NCI-H2107 treated with DMSO at 0.1 percent for 48 hours (cell line): Measurements from ENCODE around the gene SETD2.
"Not testable (repeated sequence)": the region's sequence is repeated elsewhere in the genome, so short reads cannot be mapped to it uniquely, and the experiment has no call there.

Experiments
- DNase-seq: peaks from one replicate; lab custom pipeline; 2025; ENCODE audit not compliant: unreplicated experiment; lab: John Stamatoyannopoulos, UW

SETD2 gene

DNA sequence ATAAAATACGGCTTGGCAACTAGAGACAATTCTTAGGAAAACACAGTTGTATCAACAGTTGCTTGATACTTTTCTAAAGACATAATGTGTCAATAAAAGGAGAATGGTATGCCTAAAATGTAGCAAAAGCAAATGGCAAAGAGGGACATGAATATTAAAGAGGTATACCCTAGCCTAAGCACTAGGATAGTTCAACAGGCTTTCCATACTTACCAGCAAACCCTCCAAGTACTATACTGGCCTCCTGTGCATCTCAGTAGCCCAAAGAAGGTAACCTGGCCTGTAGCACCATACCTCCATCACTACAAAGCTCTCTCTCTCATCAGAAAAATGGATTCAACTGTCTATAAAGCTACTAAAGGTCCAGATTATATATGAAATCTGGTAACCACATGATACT is 7.5 kb downstream of the SETD2 start:
- no peak for DNase-seq

DNA sequence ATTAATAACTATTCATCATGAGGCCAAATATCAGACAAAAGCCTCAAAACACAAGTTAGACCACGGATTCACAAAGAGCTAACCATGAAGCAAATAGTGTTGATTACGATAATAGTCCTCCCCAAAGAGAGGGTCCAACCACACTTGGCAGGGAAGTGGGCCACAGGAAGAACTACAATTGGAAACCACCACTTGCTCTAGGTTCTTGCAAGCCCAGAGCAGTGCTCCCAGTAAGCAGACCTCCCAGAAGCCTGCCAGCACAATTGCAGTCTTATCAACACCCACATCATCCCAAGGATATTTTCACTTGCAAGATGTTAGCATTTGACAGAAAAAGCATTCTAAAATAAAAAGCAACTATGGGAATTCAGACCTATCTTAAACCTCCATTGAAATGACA is 11.3 kb downstream of the SETD2 start:
- DNase-seq: no peak

DNA sequence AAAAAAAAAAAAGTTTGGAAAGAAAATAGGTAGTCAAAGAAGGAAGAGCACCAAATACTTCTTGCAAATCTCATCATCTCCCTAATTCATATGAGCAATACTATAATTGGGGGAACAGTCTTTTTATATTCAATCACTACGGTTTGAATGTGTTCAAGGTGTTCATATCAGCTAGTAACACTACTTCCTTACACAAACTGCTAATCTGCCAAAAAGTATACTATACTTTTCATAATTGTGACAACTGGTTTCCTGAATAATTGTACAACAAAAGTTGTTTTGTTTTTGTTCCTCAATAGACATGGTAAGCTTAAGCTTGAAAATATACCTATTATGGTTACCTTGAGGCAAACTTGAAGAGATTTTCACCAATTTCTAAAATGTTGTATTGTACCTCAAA is 12.1 kb downstream of the SETD2 start:
- no peak for DNase-seq

DNA sequence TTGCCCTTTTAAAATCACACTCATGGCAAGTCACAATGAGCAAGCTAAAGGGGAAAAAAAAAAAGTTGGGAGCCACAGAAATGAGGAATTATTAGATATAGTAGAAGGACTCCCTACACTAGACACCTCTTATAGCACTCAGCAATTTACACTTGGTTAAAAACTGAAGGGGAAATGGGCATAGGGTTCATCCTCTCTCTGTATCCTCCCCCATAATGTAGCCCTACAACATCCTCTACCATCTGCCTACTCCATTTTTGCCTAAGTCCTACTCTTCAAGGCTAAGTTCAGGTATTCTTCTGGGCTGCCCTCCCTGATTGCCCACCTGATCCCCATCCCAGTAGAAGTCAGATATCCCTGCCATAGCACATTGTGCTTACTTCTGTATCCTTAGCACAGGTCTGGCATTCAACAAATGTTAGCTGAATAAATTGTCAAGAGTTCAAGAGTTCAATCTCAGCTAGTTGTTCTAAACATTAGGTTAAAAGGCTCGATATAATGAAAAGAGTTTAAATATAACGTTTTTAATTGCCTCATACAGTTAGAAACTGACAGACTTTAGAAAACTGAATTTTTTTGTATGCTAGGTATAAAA is 14.5 kb downstream of the SETD2 start:
- no peak for DNase-seq

DNA sequence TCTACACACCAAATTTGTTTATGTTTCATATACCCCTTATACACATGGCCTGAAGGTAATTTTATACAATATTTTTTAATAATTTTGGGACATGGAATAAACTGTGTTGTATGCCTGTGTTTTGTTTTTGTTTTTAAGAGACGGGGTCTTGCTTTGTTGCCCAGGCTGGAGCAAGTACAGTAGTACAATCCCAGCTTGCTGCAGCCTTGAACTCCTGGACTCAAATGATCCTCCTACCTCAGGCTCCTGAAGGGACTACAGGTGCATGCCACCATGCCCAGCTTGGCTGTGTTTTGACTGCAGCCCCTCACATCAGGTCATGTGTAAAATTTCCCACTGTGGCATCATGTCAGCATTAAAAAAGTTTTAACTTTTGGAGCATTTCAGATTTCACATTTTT is 18.6 kb downstream of the SETD2 start:
- no peak for DNase-seq

DNA sequence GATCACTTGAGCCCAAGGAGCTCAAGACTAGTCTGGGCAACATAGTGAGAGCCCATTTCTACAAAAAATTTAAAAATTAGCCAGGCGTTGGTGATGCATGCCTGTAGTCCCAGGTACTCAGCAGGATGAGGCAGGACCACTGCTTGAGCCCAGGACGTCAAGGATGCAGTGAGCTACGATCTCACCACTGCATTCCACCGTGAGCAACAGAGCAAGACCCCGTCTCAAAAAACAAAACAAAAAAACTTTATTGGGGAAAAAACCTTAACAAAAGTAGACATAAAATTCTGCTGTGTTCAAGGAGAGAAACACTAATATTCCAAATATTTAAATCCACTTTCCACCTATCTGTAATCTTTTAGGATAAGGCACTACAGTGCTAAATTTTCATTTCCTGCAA is 20.8 kb downstream of the SETD2 start:
- DNase-seq: no peak

DNA sequence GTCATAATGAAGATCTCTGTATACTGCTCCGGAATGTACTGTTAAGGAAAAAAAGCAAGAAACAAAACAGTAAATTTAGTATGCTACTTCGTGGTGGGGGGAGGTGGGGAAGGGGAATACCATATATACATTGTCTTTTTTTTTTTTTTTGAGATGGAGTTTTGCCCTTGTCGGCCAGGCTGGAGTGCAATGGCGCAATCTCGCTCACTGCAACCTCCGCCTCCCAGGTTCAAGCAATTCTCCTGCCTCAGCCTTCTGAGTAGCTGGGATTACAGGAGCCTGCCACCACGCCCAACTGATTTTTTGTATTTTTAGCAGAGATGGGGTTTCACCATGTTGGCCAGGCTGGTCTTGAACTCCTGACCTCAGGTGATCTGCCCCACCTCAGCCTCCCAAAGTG is 21.4 kb downstream of the SETD2 start:
- DNase-seq: not testable (repeated sequence)

DNA sequence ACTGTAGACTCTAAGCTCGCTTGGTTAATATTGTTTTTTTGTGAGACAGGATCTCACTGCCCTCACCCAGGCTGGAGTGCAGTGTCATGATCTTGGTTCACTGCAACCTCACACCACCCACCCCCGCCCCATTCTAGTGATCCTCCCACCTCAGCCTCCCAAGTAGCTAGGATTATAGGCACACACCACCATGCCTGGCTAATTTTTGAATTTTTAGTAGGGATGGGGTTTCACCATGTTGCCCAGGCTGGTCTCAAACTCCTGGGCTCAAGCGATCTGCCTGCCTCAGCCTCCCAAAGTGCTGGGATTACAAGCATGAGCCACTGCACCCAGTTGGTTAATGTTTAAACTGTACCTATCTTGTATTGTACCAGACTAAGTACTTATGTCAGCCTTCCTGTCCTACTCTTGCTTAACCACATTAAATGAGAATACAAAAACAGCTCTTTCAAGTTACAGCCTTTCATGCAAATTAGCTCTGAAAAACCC is 22.9 kb downstream of the SETD2 start:
- DNase-seq: not testable (repeated sequence)

DNA sequence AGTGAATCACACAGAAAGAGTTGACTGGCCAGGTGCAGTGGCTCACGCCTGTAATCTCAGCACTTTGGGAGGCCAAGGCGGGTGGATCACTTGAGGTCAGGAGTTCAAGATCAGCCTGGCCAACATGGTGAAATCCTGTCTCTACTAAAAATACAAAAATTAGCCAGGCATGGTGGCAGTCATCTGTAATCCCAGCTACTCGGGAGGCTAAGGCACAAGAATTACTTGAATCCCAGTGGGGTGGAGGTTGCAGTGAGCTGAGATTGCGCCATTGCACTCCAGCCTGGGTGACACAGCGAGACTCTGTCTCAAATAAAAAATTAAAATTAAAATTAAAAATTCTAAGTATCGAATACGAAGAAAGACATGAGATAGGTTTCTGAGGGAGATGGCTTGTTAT is 23.4 kb downstream of the SETD2 start:
- DNase-seq: not testable (repeated sequence)

DNA sequence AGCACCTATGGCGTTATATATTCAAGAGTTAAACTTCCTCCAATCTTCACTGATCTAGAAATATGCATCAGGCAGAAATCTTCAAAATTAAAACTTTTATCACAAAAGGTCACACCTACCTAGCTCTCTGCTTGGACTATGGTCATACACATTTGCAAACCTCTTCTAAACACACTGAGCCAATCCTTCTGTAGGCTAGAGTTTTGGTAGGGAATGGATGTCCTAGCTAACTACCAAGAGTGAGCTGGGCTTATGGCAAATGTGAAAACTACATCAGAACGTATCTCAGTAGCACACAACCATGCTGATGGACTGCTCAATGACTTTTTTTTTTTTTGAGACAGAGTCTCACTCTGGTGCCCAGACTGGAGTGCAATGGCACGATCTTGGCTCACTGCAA is 29.6 kb downstream of the SETD2 start:
- DNase-seq: no peak

DNA sequence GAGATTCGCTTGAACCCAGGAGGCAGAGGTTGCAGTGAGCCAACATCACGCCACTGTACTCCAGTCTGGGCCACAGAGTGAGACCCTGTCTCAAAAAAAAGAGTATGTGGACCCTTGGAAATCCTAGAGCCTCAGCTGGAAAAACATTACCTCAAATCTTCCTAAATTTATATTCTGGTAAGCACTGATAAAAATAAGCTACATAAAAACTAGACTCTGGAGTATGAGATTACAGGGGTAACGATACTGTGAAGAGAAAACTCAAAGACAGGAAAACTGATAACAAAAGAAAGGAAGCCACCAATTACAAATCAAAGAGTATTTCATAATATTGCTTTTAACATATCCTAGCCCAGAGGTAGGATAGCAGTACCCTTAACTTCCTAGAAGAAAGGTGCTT is 30.3 kb downstream of the SETD2 start:
- no peak for DNase-seq

DNA sequence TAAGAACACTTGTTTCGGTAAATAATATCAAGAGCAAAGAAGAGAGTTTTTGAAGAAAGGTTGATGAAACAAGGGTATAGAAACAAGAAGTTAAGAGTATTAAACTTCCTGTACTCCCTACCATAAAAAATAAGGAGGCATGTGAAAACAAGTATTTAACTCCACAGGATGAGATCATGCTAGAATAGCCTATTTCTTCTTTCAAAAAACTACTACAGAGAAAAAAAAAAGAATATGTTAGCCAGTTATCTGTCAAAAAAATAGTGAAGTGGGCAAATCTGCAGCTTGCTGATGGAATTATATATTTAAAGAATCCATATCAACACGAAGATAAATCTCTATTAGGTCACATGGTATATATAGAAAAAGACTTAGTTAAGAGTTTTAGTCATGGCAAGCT is 33.4 kb downstream of the SETD2 start:
- no peak for DNase-seq

DNA sequence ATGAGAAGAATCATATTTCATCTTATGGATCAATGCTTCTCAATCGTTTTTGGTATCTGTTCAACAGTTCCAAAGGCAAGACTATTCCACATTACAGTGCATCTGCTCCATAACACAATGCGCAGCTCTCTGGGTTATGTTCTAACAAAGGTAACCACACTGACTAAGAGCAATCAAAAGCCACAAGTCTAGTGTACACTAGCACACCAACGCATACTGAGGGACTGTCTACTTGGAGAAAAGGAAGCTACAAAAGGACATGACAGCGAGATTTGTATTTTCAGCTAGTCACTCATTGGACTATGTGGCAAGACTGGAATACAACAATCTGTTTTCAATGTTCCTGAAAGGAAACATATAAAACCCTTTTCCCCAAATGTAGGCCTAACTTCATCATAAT is 35.8 kb downstream of the SETD2 start:
- peak; percentile 83 for DNase-seq

DNA sequence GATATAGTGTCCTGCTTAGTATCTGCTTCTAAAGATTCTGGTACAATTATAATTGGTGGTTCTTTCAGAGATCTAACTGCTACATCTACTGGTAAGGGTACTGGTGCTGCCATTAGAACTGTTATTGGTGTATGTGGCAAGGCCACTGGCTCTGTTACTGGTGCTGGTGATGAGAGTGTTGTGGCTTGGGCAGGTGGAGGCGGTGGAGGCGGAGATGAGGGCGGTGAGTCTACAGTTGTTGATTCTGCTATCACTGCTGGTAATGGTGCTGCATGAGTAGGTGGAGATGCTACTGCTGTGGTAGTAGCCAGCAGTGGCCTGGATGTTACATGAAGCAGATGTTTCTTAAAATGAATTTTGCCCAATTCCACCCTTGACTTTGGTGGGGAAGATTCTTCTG is 40.1 kb downstream of the SETD2 start:
- DNase-seq: no peak

DNA sequence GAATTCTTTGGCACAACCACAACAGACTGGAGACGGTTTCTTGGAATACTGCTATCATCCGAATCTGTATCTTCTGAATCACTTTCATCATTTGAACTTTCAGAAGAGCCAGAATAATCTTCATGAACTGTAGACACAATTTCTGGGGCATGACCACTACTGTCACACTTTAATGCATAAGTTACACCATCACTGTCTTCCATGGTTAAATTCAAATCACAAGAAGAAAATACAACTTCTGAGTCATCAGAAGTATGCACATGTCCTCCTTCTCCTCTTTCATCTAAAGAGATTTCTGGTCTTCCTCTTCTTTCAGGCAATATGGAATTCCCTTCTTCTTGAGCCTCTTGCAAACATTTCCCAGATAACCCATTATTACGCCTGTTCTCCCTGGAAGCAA is 42.5 kb downstream of the SETD2 start:
- no peak for DNase-seq

DNA sequence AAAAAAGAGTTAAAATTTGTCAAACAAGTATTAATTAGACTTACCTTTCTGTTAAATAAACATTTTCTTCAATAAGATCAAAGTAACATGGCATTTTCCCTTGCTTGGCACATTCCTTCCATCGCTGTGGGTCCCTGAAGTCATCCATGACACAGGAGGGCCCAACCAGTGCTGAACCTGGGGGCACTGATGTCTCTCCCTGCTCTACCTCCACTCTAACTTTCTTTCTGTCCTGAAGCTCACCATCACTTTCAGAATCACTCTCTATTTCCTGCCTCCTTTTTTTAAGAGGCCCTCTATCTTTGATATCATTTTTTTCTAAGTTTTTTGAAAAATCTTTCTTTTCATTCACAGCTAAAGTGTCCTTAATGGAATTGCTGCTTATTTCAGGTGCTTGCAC is 43.8 kb downstream of the SETD2 start:
- no peak for DNase-seq

DNA sequence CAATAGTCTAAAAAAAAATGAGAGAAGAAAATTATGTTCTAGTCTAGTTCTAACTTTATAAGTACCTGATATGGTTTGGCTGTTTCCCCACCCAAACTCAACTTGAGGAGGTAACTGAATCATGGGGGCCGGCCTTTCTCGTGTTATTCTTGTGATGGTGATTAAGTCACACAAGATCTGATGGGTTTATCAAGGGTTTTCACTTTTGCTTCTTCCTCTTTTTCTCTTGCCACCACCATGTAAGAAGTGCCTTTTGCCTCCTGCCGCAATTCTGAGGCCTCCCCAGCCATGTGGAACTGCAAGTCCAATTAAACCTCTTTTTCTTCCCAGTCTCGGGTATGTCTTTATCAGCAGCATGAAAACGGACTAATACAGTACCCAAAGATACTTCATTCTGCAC is 44.5 kb downstream of the SETD2 start:
- not testable (repeated sequence) for DNase-seq

DNA sequence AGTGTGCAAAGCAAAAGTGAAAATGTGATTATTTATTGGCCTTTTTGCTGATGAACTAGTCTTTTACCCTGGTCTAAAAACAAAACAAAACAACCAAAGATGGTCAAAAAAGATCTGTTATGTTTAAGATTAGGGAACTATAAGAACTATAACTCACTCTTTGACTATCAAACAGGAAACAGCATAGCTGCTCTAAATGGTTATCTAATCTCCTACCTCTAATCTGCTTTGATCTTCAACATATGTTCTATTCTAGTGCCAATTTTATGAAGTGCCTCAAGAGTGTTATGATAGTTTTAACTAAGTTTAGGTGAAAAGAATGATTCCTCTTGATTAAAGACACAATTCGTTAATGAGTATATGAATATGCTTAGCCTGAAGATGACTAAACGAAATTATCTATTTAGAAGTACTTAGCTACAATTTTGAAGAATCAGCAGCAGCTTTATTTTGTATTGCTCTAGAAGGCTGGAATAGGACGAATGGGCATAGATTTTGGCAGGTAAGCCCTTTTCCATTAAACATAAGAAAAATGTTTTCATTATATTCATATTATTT is 46.0 kb downstream of the SETD2 start:
- no peak for DNase-seq

DNA sequence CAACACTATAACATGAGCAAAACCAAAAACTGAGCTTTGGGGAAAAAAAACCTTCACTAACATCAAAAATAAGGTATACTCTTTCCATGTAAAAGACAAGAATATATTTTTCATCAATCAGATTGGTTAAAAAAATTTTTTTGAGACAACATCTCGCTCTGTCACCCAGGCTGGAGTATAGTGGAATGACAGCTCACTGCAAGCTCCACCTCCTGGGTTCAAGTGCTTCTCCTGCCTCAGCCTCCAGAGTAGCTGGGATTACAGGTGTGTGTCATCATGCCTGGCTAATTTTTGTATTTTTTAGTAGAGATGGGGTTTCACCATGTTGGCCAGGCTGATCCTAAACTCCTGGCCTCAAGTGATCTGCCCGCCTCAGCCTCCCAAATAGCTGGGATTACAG is 48.4 kb downstream of the SETD2 start:
- DNase-seq: not testable (repeated sequence)

DNA sequence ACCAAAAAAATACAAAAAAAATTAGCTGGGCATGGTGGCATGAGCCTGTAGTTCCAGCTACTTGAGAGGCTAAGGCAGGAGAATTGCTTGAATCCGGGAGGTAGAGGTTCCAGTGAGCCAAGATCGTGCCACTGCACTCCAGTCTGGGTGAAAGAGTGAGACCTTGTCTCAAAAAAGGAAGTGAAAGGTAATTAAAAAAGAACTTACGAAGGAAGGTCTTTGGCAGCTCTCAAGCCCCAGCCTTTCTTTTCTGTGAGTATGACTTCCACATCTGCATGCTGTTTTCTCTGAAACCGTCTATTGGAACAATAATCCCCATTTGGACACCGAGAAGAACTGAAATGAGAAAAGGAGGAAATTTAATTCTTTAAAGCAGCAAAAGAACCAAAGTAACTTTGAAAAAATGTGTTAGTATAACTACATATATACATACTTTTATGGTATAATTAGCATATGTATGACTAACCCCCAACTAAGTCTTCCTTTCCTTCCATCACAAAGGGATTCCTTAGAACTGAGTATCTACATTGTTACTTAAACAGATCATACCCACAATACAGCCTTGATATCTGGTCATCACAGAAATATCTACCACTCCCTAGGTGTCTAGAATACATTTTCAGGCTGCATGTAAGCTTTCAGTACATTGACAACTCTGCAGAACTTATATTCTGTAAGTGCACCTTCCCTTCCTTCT is 50.1 kb downstream of the SETD2 start:
- DNase-seq: no peak

DNA sequence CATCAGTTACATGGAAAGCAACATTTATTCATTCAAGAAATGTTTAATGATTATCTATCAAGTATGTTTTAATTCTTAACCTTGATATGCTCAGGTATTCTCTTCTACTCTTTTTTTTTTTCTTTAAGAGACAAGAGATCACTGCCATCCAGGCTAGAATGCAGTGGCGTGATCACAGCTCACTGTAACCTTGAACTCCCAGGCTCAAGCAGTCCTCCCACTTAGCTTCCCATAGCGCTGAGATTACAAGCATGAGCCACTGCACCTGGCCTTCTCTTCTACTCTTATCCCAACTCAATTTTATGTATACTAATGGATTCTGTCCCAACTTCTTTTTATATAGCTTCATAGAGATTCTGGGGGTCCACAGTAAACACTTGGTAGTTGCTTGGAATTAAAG is 50.9 kb downstream of the SETD2 start:
- no peak for DNase-seq

DNA sequence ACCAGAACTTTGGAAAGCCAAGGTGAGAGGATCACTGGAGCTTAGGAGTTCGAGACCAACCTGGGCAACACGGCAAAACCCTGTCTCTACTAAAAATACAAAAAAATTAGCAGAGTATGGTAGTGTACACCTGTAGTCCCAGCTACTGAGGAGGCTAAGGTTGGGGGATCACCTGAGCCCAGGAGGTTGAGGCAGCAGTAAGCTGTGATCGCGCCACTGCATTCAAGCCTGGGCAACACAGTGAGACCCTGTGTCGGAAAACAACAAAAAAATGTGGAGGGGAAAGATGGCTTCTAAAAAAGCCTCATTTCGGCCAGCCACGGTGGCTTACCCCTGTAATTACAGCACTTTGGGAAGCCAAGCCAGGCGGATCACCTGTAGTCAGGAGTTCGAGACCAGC is 54.5 kb downstream of the SETD2 start:
- DNase-seq: no peak

DNA sequence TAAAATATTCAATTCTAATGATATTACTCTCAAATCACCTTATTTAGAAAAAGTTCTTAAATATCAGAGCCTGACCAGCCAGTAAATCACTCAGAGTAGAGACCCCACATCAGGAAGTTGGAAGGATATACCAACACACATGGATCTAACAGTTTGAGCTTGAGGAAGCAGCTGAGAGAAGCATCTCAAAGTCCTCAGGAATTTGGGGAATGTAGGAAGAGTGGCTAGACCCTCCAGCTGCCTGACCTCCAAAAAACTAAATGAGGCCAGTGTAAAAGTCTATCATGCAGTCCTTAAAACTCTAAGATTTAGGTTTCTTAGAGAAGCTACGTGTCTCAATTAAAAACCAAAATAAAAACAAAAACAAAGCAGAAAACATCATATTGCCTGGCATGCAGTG is 55.4 kb downstream of the SETD2 start:
- no peak for DNase-seq
